B cell (primary cell): ENCODE data around the gene NME7. TPM values are rescaled to one million over a fixed set of nuclear protein-coding genes. Genes with fewer than 3 reads are reported as not detected.

Experiments
- ATAC-seq: fragments of 200-7000 bp; cut with Tn5 transposase; one replicate; pipeline ENCODE4 v1.10.0; 2021; ENCODE audit warnings: low read depth, mild to moderate bottlenecking, moderate number of reproducible peaks, moderate library complexity
- CTCF ChIA-PET: fragments of 350-600 bp; sonication (Branson Sonifier 250); formaldehyde crosslinking; loops from one replicate; lab custom pipeline; 2021; ENCODE audit warnings: antibody characterized with exemption, inconsistent platforms; lab: Charles Lee
- POLR2A ChIA-PET: fragments of 350-600 bp; sonication (Branson Sonifier 250); formaldehyde crosslinking; loops from one replicate; lab custom pipeline; 2021; ENCODE audit warnings: antibody characterized with exemption; lab: Charles Lee
- DNase-seq: peaks from one replicate; pipeline ENCODE4 v3.0.0; 2013
- H2AFZ ChIP-seq: 2 replicates; pipeline ENCODE4 v1.6.1; 2012; ENCODE audit warnings: mild to moderate bottlenecking, low read depth, low read length; ENCODE audit not compliant: insufficient read depth, poor library complexity, severe bottlenecking
- H3K27ac ChIP-seq, 2 donors: 1 replicate in 1 of 2; 2 replicates in 1 of 2; pipeline ENCODE4 v1.5.1; 2012 to 2013; ENCODE audit warnings: low read length in 2 of 2, mild to moderate bottlenecking in 2 of 2, moderate library complexity in 1 of 2
- H3K27me3 ChIP-seq, 4 experiments: fragments of 200-600 bp in 1 of 4; sonication (generic) in 1 of 4; replicated peaks in 1 of 4; 1 replicate in 2 of 4; 2 replicates in 2 of 4; pipeline versions ENCODE4 v1.6.1 to v1.7.0; 2013 to 2016; ENCODE audit warnings: low read length in 3 of 4, mild to moderate bottlenecking in 2 of 4, mixed read lengths in 1 of 4, moderate library complexity in 1 of 4; ENCODE audit not compliant: insufficient read depth in 4 of 4, control insufficient read depth in 3 of 4; ENCODE audit errors: control extremely low read depth in 1 of 4
- H3K36me3 ChIP-seq, 2 experiments: replicated peaks in 1 of 2; 1 replicate in 1 of 2; 2 replicates in 1 of 2; pipeline versions ENCODE4 v1.6.1 to v1.7.1; 2013; ENCODE audit warnings: low read length in 1 of 2; ENCODE audit not compliant: insufficient read depth in 2 of 2, control insufficient read depth in 1 of 2; ENCODE audit errors: control extremely low read depth in 1 of 2, extremely low read depth in 1 of 2
- H3K4me1 ChIP-seq, 2 donors: fragments of 200-600 bp in 1 of 2; sonication (generic) in 1 of 2; 1 replicate in 1 of 2; 2 replicates in 1 of 2; pipeline versions ENCODE4 v1.5.1 to v1.6.1; 2013 to 2017; ENCODE audit warnings: low read length in 2 of 2; ENCODE audit not compliant: control insufficient read depth in 2 of 2, insufficient read depth in 2 of 2
- H3K4me2 ChIP-seq: replicated peaks from 2 replicates; pipeline ENCODE3; 2012; ENCODE audit warnings: mild to moderate bottlenecking, low read depth, low read length; ENCODE audit not compliant: poor library complexity, severe bottlenecking
- H3K4me3 ChIP-seq, 5 experiments: fragments of 200-600 bp in 1 of 5; sonication (generic) in 1 of 5; 1 replicate in 3 of 5; 2 replicates in 2 of 5; pipeline versions ENCODE4 v1.5.1 to v1.7.0; 2011 to 2016; ENCODE audit warnings: low read length in 4 of 5, mild to moderate bottlenecking in 4 of 5, low read depth in 2 of 5, control low read depth in 1 of 5, moderate library complexity in 1 of 5; ENCODE audit not compliant: insufficient read depth in 1 of 5; ENCODE audit errors: control extremely low read depth in 1 of 5, extremely low read depth in 1 of 5
- H3K79me2 ChIP-seq: fragments of 200-600 bp; sonication (generic); one replicate; pipeline ENCODE4 v1.6.0; 2016; ENCODE audit warnings: low read length; ENCODE audit not compliant: control insufficient read depth, insufficient read depth
- H3K9ac ChIP-seq: fragments of 200-600 bp; sonication (generic); 2 replicates; pipeline ENCODE4 v1.6.1; 2017; ENCODE audit warnings: mild to moderate bottlenecking, low read length, moderate library complexity
- H3K9me3 ChIP-seq, 3 donors: one replicate each; pipeline versions ENCODE4 v1.6.1 to v1.7.1; 2013; ENCODE audit warnings: low read length in 2 of 3; ENCODE audit not compliant: control insufficient read depth in 2 of 3, insufficient read depth in 1 of 3; ENCODE audit errors: control extremely low read depth in 1 of 3
- H4K20me1 ChIP-seq: 2 replicates; pipeline ENCODE4 v1.6.0; 2012; ENCODE audit warnings: mild to moderate bottlenecking, low read length; ENCODE audit not compliant: insufficient read depth, control insufficient read depth, poor library complexity, severe bottlenecking
- H3K27ac Mint-ChIP-seq: one replicate; pipeline ENCODE4 v1.8.0; 2021; ENCODE audit warnings: mixed read lengths
- H3K27me3 Mint-ChIP-seq: one replicate; pipeline ENCODE4 v1.8.0; 2021; ENCODE audit warnings: mixed read lengths
- H3K4me1 Mint-ChIP-seq: one replicate; pipeline ENCODE4 v1.8.0; 2021; ENCODE audit warnings: mixed read lengths
- H3K4me3 Mint-ChIP-seq: one replicate; pipeline ENCODE4 v1.8.0; 2021; ENCODE audit warnings: mixed read lengths
- H3K9me3 Mint-ChIP-seq: one replicate; pipeline ENCODE4 v1.8.0; 2022; ENCODE audit warnings: mixed read lengths; ENCODE audit not compliant: insufficient read depth
- CTCF ChIP-seq: fragments of 200-600 bp; IDR thresholded peaks from one replicate; pipeline ENCODE4 v1.8.0; 2022; ENCODE audit warnings: antibody characterized with exemption, mild to moderate bottlenecking
- EZH2 ChIP-seq: IDR thresholded peaks from 2 replicates; pipeline ENCODE4 v1.6.1; 2012; ENCODE audit warnings: borderline replicate concordance, low read depth, mild to moderate bottlenecking, moderate library complexity, low read length; ENCODE audit not compliant: insufficient read depth, poor library complexity, severe bottlenecking
- WGBS: methylation state at CpG from one replicate; pipeline ENCODE4 v1.1.5; 2013; ENCODE audit warnings: missing lambda C conversion rate; ENCODE audit not compliant: insufficient coverage; 5-methylcytosine and 5-hydroxymethylcytosine counted together
- intact Hi-C: fragments of 100-400 bp; cut with micrococcal nuclease; formaldehyde crosslinking; loops from one replicate; pipeline ENCODE4 v1.10.0; 2022
- polyA plus RNA-seq: library from polyadenylated mRNA; depleted of rRNA; stranded (reverse); fragments of >200 nt; gene quantifications from 2 replicates; pipeline ENCODE4 v1.2.3, GENCODE V29; 2012
- total RNA-seq, 2 donors: library from RNA; stranded (reverse); fragments of 120-200 nt in 1 of 2; gene quantifications; 1 replicate in 1 of 2; 2 replicates in 1 of 2; pipeline versions ENCODE4 v1.2.3 to v1.2.4, GENCODE V29; 2013 to 2022

Gene NME7
- total and polyA plus RNA-seq, 2 donors (not counting 1 experiment from before 2014, with no cell fraction given): 3.3 to 14.3 TPM

GRCh38 chr1:169240449-169241232 lies 127.0 kb downstream of the NME7 start:
- Histone ChIP-seq H3K4me3 (no peak overlapping the region), H3K9me3 (no peaks in the 10 kb centered on the region), H3K4me1 (no peaks in the 10 kb centered on the region), H3K9ac (no peak overlapping the region), H3K79me2 (no peaks in the 10 kb centered on the region), H3K36me3 (no peaks in the 10 kb centered on the region), H4K20me1 (no peaks in the 10 kb centered on the region), H3K27me3 (no peaks in the 10 kb centered on the region), H3K4me2 (no peak overlapping the region), H2AFZ (no peak overlapping the region), H3K27ac (no peak overlapping the region)
- no peak for ATAC-seq
- intact Hi-C loops: no loop called here
- no peak for DNase-seq
- no peaks in the 10 kb centered on the region for H3K9me3 Mint-ChIP-seq
- no peaks in the 10 kb centered on the region for H3K27me3 Mint-ChIP-seq
- ChIA-PET CTCF (no interaction called here), POLR2A (no interaction called here)
- no peak overlapping the region for H3K4me3 Mint-ChIP-seq
- no peaks in the 10 kb centered on the region for H3K4me1 Mint-ChIP-seq
- whole genome bisulfite sequencing: 67% methylated on average over 1 of the region's 3 CpGs
- no peak for TF ChIP-seq CTCF
- TF ChIP-seq EZH2: no peak
- H3K27ac Mint-ChIP-seq: no peak overlapping the region

GRCh38 chr1:169236880-169237279 lies 130.7 kb downstream of the NME7 start:
- H3K4me1 Mint-ChIP-seq: no peaks in the 10 kb centered on the region
- intact Hi-C loops: no loop called here
- H3K79me2 ChIP-seq: no peaks in the 10 kb centered on the region
- no peak overlapping the region for H3K4me2 ChIP-seq
- DNase-seq (no peak), ATAC-seq (no peak)
- TF ChIP-seq CTCF (no peak), EZH2 (no peak)
- no peaks in the 10 kb centered on the region for H3K9me3 ChIP-seq
- H3K4me3 Mint-ChIP-seq: no peak overlapping the region
- no peak overlapping the region for H2AFZ ChIP-seq
- ChIA-PET POLR2A (no interaction called here), CTCF (no interaction called here)
- H3K4me1 ChIP-seq: no peaks in the 10 kb centered on the region
- H3K9ac ChIP-seq: no peak overlapping the region
- H3K27ac ChIP-seq: no peak overlapping the region
- WGBS: no CpG with 5 or more reads among the region's 4 CpGs
- no peak overlapping the region for H3K27ac Mint-ChIP-seq
- no peaks in the 10 kb centered on the region for H3K27me3 ChIP-seq
- no peaks in the 10 kb centered on the region for H4K20me1 ChIP-seq
- H3K9me3 Mint-ChIP-seq: no peaks in the 10 kb centered on the region
- H3K36me3 ChIP-seq: no peaks in the 10 kb centered on the region
- no peaks in the 10 kb centered on the region for H3K27me3 Mint-ChIP-seq
- no peak overlapping the region for H3K4me3 ChIP-seq
